ENCODE data around the gene PNPLA4.

The PNPLA4 gene

GRCh38 chrX:7852166-7852565 is 75.0 kb downstream of the PNPLA4 start:
- DNase-seq (ENCODE audit: low read depth), result no peak
